Measurements from ENCODE around the gene ZNFX1. TPM values are rescaled to one million over a fixed set of nuclear protein-coding genes. Genes with fewer than 3 reads are reported as not detected.

ZNFX1 gene
- total RNA-seq, 1 donor from 2014 or later: 6.9 TPM

DNA sequence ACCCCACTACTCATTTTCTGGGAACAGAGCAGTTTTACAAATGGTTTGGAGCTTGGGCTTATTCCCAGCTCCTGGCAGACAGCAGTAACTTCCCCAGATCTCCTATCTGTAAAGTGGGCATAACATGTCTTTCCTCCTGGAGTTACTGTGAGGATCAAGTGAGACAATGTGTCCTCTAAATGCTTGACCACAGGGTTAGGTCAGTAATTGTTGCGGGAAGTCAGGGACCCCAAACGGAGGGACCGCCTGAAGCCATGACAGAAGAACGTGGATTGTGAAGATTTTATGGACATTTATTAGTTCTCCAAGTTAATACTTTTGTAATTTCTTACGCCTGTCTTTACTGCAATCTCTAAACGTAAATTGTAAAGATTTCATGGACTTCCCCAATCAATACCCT lies 15.3 kb upstream of the ZNFX1 start:
- no peak overlapping the region for H3K27ac Mint-ChIP-seq
- Histone ChIP-seq H3K9ac (no peak overlapping the region), H3K9me3 (ENCODE audit: low read depth) (no peaks in the 10 kb centered on the region), H3K4me2 (no peak overlapping the region), H3K27me3 (no peaks in the 10 kb centered on the region), H3F3A (ENCODE audit: low read depth) (peaks cover 49% of the 10 kb centered on the region), H3K4me3 (no peak overlapping the region), H4K20me1 (ENCODE audit: low read depth) (peaks cover 43% of the 10 kb centered on the region), H2AFZ (replicated peaks) (no peak overlapping the region), H3K27ac (no peak overlapping the region), H3K4me1 (no peaks in the 10 kb centered on the region), H3K36me3 (peaks cover 7% of the 10 kb centered on the region), H3K79me2 (ENCODE audit: low read depth) (peaks cover 13% of the 10 kb centered on the region)
- peaks cover 41% of the 10 kb centered on the region for H3K36me3 Mint-ChIP-seq
- DNase-seq (ENCODE audit: low spot score): no peak
- H3K27me3 Mint-ChIP-seq (ENCODE audit: insufficient read depth, low read depth): peaks cover 4% of the 10 kb centered on the region
- no peaks in the 10 kb centered on the region for H3K4me1 Mint-ChIP-seq
- H3K9me3 Mint-ChIP-seq: no peaks in the 10 kb centered on the region
- TF ChIP-seq, protein P1, sequence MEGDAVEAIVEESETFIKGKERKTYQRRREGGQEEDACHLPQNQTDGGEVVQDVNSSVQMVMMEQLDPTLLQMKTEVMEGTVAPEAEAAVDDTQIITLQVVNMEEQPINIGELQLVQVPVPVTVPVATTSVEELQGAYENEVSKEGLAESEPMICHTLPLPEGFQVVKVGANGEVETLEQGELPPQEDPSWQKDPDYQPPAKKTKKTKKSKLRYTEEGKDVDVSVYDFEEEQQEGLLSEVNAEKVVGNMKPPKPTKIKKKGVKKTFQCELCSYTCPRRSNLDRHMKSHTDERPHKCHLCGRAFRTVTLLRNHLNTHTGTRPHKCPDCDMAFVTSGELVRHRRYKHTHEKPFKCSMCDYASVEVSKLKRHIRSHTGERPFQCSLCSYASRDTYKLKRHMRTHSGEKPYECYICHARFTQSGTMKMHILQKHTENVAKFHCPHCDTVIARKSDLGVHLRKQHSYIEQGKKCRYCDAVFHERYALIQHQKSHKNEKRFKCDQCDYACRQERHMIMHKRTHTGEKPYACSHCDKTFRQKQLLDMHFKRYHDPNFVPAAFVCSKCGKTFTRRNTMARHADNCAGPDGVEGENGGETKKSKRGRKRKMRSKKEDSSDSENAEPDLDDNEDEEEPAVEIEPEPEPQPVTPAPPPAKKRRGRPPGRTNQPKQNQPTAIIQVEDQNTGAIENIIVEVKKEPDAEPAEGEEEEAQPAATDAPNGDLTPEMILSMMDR (IDR thresholded peaks at IDR 0.05): no peak
- TF ChIP-seq EZH2 (IDR thresholded peaks at IDR 0.05) (no peak), EZH2phosphoT487 (IDR thresholded peaks at IDR 0.05) (no peak)
- H3K4me3 Mint-ChIP-seq: no peak overlapping the region

DNA sequence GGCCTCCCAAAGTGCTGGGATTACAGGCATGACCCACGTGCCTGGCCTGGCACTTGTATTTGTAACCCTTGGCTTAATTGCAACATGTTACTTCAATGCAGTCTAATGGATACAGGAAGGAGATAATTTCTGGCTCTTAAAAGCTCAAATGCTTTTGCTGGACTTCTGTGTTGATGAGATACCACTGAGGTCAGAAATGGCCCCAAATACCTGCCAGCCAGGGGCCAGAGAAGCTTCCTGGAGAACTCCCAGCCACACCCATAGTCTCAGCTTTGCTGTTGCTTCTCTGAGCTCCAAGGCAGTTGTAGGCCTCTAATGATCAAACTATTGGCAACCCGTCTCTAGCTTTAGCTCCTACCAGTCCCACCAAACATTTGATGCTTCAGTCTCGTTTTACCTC lies 14.2 kb upstream of the ZNFX1 start:
- no peak for TF ChIP-seq EZH2 (IDR thresholded peaks at IDR 0.05)
- TF ChIP-seq, protein P1 (IDR thresholded peaks at IDR 0.05): no peak
- no peak for TF ChIP-seq EZH2phosphoT487 (IDR thresholded peaks at IDR 0.05)
- no peak overlapping the region for H3K9ac ChIP-seq
- H3K4me1 Mint-ChIP-seq: no peaks in the 10 kb centered on the region
- peaks cover 2% of the 10 kb centered on the region for H3K4me1 ChIP-seq
- no peak overlapping the region for H3K27ac ChIP-seq
- no peak for DNase-seq (ENCODE audit: low spot score)
- H3K27ac Mint-ChIP-seq: no peak overlapping the region
- peaks cover 54% of the 10 kb centered on the region for H4K20me1 ChIP-seq (ENCODE audit: low read depth)
- H3K4me3 ChIP-seq: no peak overlapping the region
- peaks cover 61% of the 10 kb centered on the region for H3F3A ChIP-seq (ENCODE audit: low read depth)
- no peak overlapping the region for H3K4me3 Mint-ChIP-seq
- no peak overlapping the region for H2AFZ ChIP-seq (replicated peaks)
- H3K79me2 ChIP-seq (ENCODE audit: low read depth): peaks cover 24% of the 10 kb centered on the region
- H3K36me3 ChIP-seq: peaks cover 13% of the 10 kb centered on the region
- H3K4me2 ChIP-seq: no peak overlapping the region
- H3K9me3 ChIP-seq (ENCODE audit: low read depth): no peaks in the 10 kb centered on the region
- H3K27me3 Mint-ChIP-seq (ENCODE audit: insufficient read depth, low read depth): peaks cover 4% of the 10 kb centered on the region
- H3K9me3 Mint-ChIP-seq: peaks cover 4% of the 10 kb centered on the region
- H3K36me3 Mint-ChIP-seq: peaks cover 52% of the 10 kb centered on the region
- no peaks in the 10 kb centered on the region for H3K27me3 ChIP-seq

DNA sequence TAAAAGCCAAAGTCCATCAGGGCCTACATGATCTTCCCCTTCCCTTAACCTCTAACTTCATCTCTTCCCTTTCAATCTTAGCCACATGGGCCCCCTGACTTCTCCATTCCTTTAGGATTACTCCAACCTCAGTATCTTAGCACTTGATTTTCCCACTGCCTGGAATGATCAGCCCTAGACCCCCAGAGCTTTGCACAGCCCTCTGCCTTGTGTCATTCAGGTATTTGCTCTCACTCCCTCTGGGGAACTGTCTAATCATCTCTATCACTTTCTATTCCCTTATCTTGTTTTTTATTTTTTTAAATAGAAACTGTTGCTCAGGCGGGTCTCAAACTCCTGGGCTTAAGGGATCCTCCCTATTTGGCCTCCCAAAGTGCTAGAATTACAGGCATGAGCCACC lies 13.3 kb upstream of the ZNFX1 start:
- peaks cover 9% of the 10 kb centered on the region for H3K4me1 ChIP-seq
- Mint-ChIP-seq H3K4me3 (no peak overlapping the region), H3K9me3 (peaks cover 12% of the 10 kb centered on the region), H3K27ac (no peak overlapping the region), H3K4me1 (no peaks in the 10 kb centered on the region), H3K36me3 (peaks cover 58% of the 10 kb centered on the region), H3K27me3 (ENCODE audit: insufficient read depth, low read depth) (peaks cover 4% of the 10 kb centered on the region)
- H3K4me3 ChIP-seq: no peak overlapping the region
- DNase-seq (ENCODE audit: low spot score): no peak
- peaks cover 62% of the 10 kb centered on the region for H4K20me1 ChIP-seq (ENCODE audit: low read depth)
- no peak overlapping the region for H3K9ac ChIP-seq
- TF ChIP-seq EZH2 (IDR thresholded peaks at IDR 0.05): no peak
- H3K27ac ChIP-seq: peak overlapping the region; percentile 67
- H3K79me2 ChIP-seq (ENCODE audit: low read depth): peaks cover 32% of the 10 kb centered on the region
- H3F3A ChIP-seq (ENCODE audit: low read depth): peaks cover 69% of the 10 kb centered on the region
- no peaks in the 10 kb centered on the region for H3K9me3 ChIP-seq (ENCODE audit: low read depth)
- no peak overlapping the region for H3K4me2 ChIP-seq
- H3K36me3 ChIP-seq: peaks cover 19% of the 10 kb centered on the region
- H2AFZ ChIP-seq (replicated peaks): no peak overlapping the region
- H3K27me3 ChIP-seq: no peaks in the 10 kb centered on the region

DNA sequence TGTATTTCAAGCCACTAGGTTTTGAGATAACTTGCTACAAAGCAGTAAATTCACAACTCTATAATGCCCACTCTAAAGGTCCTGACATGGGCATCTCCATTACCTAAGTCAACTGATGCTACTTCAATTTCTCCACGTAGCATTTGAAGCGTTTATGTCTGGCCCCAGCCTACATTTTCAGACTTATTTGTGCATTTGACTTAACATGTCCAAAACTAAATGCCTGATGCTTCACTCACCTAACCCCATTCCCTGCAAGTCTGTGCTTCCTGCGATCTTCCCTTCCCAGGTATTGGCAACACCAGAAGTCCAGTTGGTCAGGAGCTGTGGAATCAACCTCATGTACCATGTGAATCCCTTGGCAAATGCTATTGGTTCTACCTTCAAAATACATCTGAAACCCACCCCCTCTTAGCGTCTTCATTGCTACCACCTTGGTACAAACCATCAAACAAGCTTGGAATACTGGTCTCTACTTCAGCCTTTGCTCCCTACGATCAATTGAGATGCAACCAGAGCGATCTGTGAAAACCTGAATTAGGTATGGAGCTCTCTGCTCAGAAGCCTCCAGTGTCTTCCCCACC lies 12.8 kb upstream of the ZNFX1 start:
- Histone ChIP-seq H3K36me3 (peaks cover 19% of the 10 kb centered on the region), H3F3A (ENCODE audit: low read depth) (peaks cover 74% of the 10 kb centered on the region), H3K4me3 (no peak overlapping the region), H3K4me1 (peaks cover 13% of the 10 kb centered on the region), H3K27me3 (no peaks in the 10 kb centered on the region), H4K20me1 (ENCODE audit: low read depth) (peaks cover 67% of the 10 kb centered on the region), H2AFZ (replicated peaks) (no peak overlapping the region), H3K4me2 (no peak overlapping the region), H3K9me3 (ENCODE audit: low read depth) (no peaks in the 10 kb centered on the region), H3K27ac (peak overlapping the region; percentile 67), H3K9ac (no peak overlapping the region), H3K79me2 (ENCODE audit: low read depth) (peaks cover 37% of the 10 kb centered on the region)
- Mint-ChIP-seq H3K4me1 (no peaks in the 10 kb centered on the region), H3K9me3 (peaks cover 17% of the 10 kb centered on the region), H3K27me3 (ENCODE audit: insufficient read depth, low read depth) (peaks cover 4% of the 10 kb centered on the region), H3K4me3 (no peak overlapping the region), H3K36me3 (peaks cover 62% of the 10 kb centered on the region), H3K27ac (no peak overlapping the region)
- no peak for DNase-seq (ENCODE audit: low spot score)
- TF ChIP-seq, protein P1 (IDR thresholded peaks at IDR 0.05): no peak
- TF ChIP-seq EZH2phosphoT487 (IDR thresholded peaks at IDR 0.05): no peak
- TF ChIP-seq EZH2 (IDR thresholded peaks at IDR 0.05): no peak
